ENCODE data around the gene ADGRL4. TPM values are rescaled to one million over a fixed set of nuclear protein-coding genes. Genes with fewer than 3 reads are reported as not detected.
"Not testable (repeated sequence)": the region's sequence is repeated elsewhere in the genome, so short reads cannot be mapped to it uniquely, and the experiment has no call there.

The ADGRL4 gene
- total RNA-seq, 1 donor from 2014 or later: 73.5 TPM

DNA sequence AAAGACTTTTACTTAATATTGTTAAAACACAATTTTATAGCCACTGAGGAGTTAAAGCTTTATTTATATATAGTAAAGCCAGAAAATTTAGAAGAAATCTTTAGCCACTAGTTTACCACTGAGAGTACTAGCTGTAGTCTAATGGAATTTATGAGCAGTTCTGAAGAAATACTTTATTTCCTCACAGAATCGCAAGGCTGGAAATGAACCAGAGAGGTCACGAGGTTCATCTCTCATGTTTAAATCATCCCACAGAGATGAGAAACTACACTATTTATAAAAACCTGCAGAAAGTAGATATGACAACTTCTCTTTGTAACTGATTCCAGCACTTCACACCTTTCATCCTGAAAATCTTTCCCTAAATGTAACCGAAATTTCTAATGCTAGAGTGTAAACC is 26.0 kb downstream of the ADGRL4 start:
- no peaks in the 10 kb centered on the region for H3K36me3 ChIP-seq
- no peak overlapping the region for H3K27ac ChIP-seq
- H3K4me1 ChIP-seq: no peaks in the 10 kb centered on the region
- no peak overlapping the region for H3K4me3 ChIP-seq
- no peak for DNase-seq (ENCODE audit: low spot score in 2 of 2)
- intact Hi-C loops (cut with DNase I): no loop called here
- TF ChIP-seq, protein P1, sequence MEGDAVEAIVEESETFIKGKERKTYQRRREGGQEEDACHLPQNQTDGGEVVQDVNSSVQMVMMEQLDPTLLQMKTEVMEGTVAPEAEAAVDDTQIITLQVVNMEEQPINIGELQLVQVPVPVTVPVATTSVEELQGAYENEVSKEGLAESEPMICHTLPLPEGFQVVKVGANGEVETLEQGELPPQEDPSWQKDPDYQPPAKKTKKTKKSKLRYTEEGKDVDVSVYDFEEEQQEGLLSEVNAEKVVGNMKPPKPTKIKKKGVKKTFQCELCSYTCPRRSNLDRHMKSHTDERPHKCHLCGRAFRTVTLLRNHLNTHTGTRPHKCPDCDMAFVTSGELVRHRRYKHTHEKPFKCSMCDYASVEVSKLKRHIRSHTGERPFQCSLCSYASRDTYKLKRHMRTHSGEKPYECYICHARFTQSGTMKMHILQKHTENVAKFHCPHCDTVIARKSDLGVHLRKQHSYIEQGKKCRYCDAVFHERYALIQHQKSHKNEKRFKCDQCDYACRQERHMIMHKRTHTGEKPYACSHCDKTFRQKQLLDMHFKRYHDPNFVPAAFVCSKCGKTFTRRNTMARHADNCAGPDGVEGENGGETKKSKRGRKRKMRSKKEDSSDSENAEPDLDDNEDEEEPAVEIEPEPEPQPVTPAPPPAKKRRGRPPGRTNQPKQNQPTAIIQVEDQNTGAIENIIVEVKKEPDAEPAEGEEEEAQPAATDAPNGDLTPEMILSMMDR (IDR thresholded peaks at IDR 0.05): no peak
- H3K9me3 ChIP-seq: no peaks in the 10 kb centered on the region
- no peaks in the 10 kb centered on the region for H3K27me3 ChIP-seq

DNA sequence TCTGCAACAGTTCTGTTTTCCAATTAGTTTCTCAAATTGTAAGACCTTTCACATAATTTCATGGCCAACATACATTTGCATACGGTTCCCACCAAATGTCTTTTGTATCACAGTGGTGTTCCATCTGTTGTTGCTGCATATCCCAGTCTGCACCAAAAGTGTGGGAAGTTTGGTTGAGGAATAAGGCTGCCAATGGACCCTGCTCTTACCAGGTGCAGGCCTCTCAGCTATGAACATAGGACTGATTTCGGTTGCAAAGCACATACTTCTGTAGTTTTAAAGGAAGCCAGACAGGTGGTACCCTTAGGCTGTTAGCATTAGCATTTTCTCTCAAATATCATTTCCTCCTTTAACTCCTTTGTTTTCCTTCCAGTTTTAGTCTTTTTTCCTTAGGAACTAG is 33.8 kb downstream of the ADGRL4 start:
- Histone ChIP-seq H3K4me3 (no peak overlapping the region), H3K27me3 (no peaks in the 10 kb centered on the region), H3K36me3 (no peaks in the 10 kb centered on the region), H3K9me3 (no peaks in the 10 kb centered on the region), H3K27ac (no peak overlapping the region), H3K4me1 (no peaks in the 10 kb centered on the region)
- no peak for DNase-seq (ENCODE audit: low spot score in 2 of 2)
- TF ChIP-seq, protein P1 (IDR thresholded peaks at IDR 0.05): no peak
- intact Hi-C loops (cut with DNase I): no loop called here

DNA sequence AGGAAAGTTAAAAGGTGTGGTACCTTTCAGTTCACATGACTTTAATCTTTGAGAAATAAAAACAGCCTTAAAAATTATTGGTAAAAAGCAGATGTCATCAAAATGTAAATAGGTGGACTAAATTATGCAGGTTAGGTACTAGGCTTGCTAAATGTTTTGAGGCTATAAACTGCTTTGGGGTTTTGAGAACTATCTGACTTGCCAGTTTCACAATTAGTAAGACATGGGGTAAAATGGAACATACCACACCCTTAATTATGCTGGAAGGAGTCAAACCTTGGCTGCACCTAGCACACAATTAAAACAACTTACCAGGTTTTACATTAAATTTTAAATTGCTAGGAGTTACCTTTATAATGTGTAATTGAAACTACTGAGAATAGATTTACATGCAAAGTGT is 39.4 kb downstream of the ADGRL4 start:
- H3K27me3 ChIP-seq; H3K4me3 ChIP-seq; H3K27ac ChIP-seq; intact Hi-C loops (cut with DNase I); DNase-seq (ENCODE audit: low spot score in 2 of 2); H3K36me3 ChIP-seq; H3K4me1 ChIP-seq; H3K9me3 ChIP-seq: not testable (repeated sequence)

DNA sequence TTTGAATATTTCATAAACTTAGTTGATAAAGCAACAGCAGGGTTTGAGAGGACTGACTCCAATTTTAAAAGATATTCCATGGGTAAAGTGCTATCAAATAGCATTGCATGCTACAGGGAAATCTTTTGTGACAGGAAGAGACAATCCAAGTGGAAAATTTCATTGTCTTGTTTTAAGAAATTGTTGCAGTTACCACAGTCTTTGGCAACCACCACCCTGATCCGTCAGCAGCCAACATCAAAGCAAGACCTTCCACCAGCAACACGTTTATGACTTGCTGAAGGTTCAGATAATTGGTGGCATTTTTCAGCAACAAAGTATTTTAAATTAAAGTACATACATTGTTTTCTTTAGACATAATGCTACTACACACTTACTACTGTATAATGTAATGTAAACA is 47.8 kb downstream of the ADGRL4 start:
- no peak for DNase-seq (ENCODE audit: low spot score in 2 of 2)
- Histone ChIP-seq H3K4me1 (no peaks in the 10 kb centered on the region), H3K36me3 (no peaks in the 10 kb centered on the region), H3K9me3 (no peaks in the 10 kb centered on the region), H3K27ac (no peak overlapping the region), H3K27me3 (no peaks in the 10 kb centered on the region), H3K4me3 (no peak overlapping the region)
- TF ChIP-seq, protein P1 (IDR thresholded peaks at IDR 0.05): no peak
- intact Hi-C loops (cut with DNase I): no loop called here

DNA sequence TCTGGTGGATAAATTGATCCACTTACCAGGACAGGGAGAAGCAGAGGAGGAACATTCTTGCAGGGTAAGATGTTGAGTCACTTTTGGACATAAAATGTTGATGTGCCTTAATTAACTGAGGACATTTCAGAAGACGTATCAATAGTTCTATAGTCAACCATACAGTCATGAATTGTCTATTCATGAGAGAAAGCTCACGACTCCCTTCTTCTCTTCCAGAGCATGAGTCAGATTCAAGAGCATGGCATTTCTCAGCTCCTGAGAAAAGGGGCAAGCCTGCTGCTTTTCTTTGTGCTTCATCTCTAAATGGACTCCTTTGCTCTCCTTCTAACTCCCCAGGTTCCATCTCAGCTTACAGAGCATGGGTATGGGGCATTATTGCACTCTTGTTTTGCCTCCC is 55.7 kb downstream of the ADGRL4 start:
- H3K4me1 ChIP-seq: no peaks in the 10 kb centered on the region
- no peak overlapping the region for H3K4me3 ChIP-seq
- H3K36me3 ChIP-seq: no peaks in the 10 kb centered on the region
- TF ChIP-seq, protein P1 (IDR thresholded peaks at IDR 0.05): no peak
- intact Hi-C loops (cut with DNase I): no loop called here
- H3K9me3 ChIP-seq: no peaks in the 10 kb centered on the region
- H3K27me3 ChIP-seq: no peaks in the 10 kb centered on the region
- H3K27ac ChIP-seq: no peak overlapping the region
- DNase-seq (ENCODE audit: low spot score in 2 of 2): no peak

DNA sequence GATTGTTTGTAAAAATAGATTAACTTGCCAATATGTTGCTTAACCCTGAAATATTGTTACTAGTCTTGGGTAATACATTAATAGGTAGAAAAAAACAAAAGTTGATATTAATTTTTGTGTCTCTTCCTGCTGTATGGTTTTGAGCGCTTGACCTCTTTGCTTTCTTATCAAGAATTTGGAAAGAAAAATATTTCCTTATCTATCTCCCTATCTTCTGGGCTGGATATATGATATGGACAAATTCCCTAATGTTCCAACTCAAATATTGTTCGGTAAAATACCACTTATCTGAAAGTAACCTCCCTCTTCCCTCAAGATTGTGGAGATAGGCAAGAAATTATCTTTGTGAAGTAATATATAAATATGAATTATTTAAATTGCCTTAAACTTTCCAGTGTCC is 57.3 kb downstream of the ADGRL4 start:
- intact Hi-C loops (cut with DNase I): no loop called here
- Histone ChIP-seq H3K36me3 (no peaks in the 10 kb centered on the region), H3K4me3 (no peak overlapping the region), H3K27ac (no peak overlapping the region), H3K4me1 (no peaks in the 10 kb centered on the region), H3K27me3 (no peaks in the 10 kb centered on the region), H3K9me3 (no peaks in the 10 kb centered on the region)
- TF ChIP-seq, protein P1 (IDR thresholded peaks at IDR 0.05): no peak
- no peak for DNase-seq (ENCODE audit: low spot score in 2 of 2)

Measured in ascending aorta (tissue), 2 donors.